ENCODE data around the gene RAB11B.

DNA sequence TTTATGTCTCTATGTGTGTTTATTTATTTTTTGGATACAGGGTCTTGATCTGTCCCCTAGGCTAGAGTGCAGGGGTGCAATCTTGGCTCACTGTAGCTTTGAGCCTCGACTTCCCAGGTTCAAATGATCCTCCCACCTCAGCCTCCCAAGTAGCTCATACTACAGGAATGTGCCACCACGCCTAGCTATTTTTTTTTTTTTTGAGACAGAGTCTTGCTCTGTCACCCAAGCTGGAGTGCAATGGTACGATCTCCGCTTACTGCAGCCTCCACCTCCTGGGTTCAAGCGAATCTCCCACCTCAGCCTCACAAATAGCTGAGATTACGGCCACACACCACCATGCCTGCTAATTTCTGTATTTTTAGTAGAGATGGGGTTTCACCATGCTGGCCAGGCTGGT lies 31.2 kb upstream of the RAB11B start:
- TF ChIP-seq, protein P1, sequence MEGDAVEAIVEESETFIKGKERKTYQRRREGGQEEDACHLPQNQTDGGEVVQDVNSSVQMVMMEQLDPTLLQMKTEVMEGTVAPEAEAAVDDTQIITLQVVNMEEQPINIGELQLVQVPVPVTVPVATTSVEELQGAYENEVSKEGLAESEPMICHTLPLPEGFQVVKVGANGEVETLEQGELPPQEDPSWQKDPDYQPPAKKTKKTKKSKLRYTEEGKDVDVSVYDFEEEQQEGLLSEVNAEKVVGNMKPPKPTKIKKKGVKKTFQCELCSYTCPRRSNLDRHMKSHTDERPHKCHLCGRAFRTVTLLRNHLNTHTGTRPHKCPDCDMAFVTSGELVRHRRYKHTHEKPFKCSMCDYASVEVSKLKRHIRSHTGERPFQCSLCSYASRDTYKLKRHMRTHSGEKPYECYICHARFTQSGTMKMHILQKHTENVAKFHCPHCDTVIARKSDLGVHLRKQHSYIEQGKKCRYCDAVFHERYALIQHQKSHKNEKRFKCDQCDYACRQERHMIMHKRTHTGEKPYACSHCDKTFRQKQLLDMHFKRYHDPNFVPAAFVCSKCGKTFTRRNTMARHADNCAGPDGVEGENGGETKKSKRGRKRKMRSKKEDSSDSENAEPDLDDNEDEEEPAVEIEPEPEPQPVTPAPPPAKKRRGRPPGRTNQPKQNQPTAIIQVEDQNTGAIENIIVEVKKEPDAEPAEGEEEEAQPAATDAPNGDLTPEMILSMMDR (IDR thresholded peaks at IDR 0.05; ENCODE audit: poor library complexity, severe bottlenecking) = no peak
- no peak for TF ChIP-seq RAD21 (conservative IDR thresholded peaks at IDR 0.05)

Data from neural cell (in vitro differentiated cells).